ENCODE results near the gene NFYA. TPM values are rescaled to one million over a fixed set of nuclear protein-coding genes. Genes with fewer than 3 reads are reported as not detected.

NFYA gene
- total and polyA plus RNA-seq, 4 donors: 21.8 to 30.8 (median 27.7) TPM

GRCh38 chr6:41055149-41055548 is 17.6 kb upstream of the NFYA start:
- no peak for DNase-seq (ENCODE audit: low read depth in 4 of 6, low spot score in 6 of 6)
- Histone ChIP-seq H3K4me1 (ENCODE audit: control insufficient read depth, insufficient read depth, low read length) (no peaks in the 10 kb centered on the region), H3K4me3 (ENCODE audit: low read depth, low read length) (no peak overlapping the region)

GRCh38 chr6:41056768-41057490 is 15.8 kb upstream of the NFYA start:
- 96% methylated on average over 3 of the region's 6 CpGs for WGBS (ENCODE audit: insufficient coverage)
- Histone ChIP-seq H3K27me3 (ENCODE audit: control insufficient read depth, insufficient read depth, low read length) (no peaks in the 10 kb centered on the region), H3K36me3 (ENCODE audit: control insufficient read depth, insufficient read depth, low read length) (peaks cover 3% of the 10 kb centered on the region), H3K4me3 (ENCODE audit: low read depth, low read length) (no peak overlapping the region), H3K4me1 (ENCODE audit: control insufficient read depth, insufficient read depth, low read length) (no peaks in the 10 kb centered on the region), H3K9me3 (ENCODE audit: control insufficient read depth, insufficient read depth, low read length) (no peaks in the 10 kb centered on the region), H3K27ac (ENCODE audit: low read depth, low read length) (no peak overlapping the region)
- no peak for DNase-seq (ENCODE audit: low read depth in 4 of 6, low spot score in 6 of 6)

More at GRCh38 chr6:41055149-41055548, 17.6 kb upstream of the NFYA start:
- 83% methylated on average over 3 of the region's 3 CpGs for WGBS (ENCODE audit: insufficient coverage)
- H3K9me3 ChIP-seq (ENCODE audit: control insufficient read depth, insufficient read depth, low read length): no peaks in the 10 kb centered on the region
- H3K36me3 ChIP-seq (ENCODE audit: control insufficient read depth, insufficient read depth, low read length): no peaks in the 10 kb centered on the region
- H3K27me3 ChIP-seq (ENCODE audit: control insufficient read depth, insufficient read depth, low read length): no peaks in the 10 kb centered on the region
- H3K27ac ChIP-seq (ENCODE audit: low read depth, low read length): no peak overlapping the region

GRCh38 chr6:41058783-41059181 is 14.0 kb upstream of the NFYA start:
- peaks cover 3% of the 10 kb centered on the region for H3K36me3 ChIP-seq (ENCODE audit: control insufficient read depth, insufficient read depth, low read length)
- DNase-seq (ENCODE audit: low read depth in 4 of 6, low spot score in 6 of 6): no peak
- 100% methylated on average over 1 of the region's 2 CpGs for WGBS (ENCODE audit: insufficient coverage)
- H3K27ac ChIP-seq (ENCODE audit: low read depth, low read length): no peak overlapping the region
- H3K4me3 ChIP-seq (ENCODE audit: low read depth, low read length): no peak overlapping the region
- no peaks in the 10 kb centered on the region for H3K27me3 ChIP-seq (ENCODE audit: control insufficient read depth, insufficient read depth, low read length)
- H3K9me3 ChIP-seq (ENCODE audit: control insufficient read depth, insufficient read depth, low read length): no peaks in the 10 kb centered on the region
- no peaks in the 10 kb centered on the region for H3K4me1 ChIP-seq (ENCODE audit: control insufficient read depth, insufficient read depth, low read length)

- Histone ChIP-seq H3K9me3 (ENCODE audit: control insufficient read depth, insufficient read depth, low read length) (no peaks in the 10 kb centered on the region), H3K4me3 (ENCODE audit: low read depth, low read length) (no peak overlapping the region), H3K36me3 (ENCODE audit: control insufficient read depth, insufficient read depth, low read length) (peaks cover 3% of the 10 kb centered on the region), H3K27ac (ENCODE audit: low read depth, low read length) (no peak overlapping the region), H3K27me3 (ENCODE audit: control insufficient read depth, insufficient read depth, low read length) (no peaks in the 10 kb centered on the region), H3K4me1 (ENCODE audit: control insufficient read depth, insufficient read depth, low read length) (no peaks in the 10 kb centered on the region)
- no peak for DNase-seq (ENCODE audit: low read depth in 4 of 6, low spot score in 6 of 6)
- WGBS (ENCODE audit: insufficient coverage): no CpG with 5 or more reads among the region's 1 CpG
Measured at GRCh38 chr6:41059556-41059955, 13.2 kb upstream of the NFYA start.

GRCh38 chr6:41061196-41061726 is 11.5 kb upstream of the NFYA start:
- Histone ChIP-seq H3K36me3 (ENCODE audit: control insufficient read depth, insufficient read depth, low read length) (peaks cover 3% of the 10 kb centered on the region), H3K27ac (ENCODE audit: low read depth, low read length) (no peak overlapping the region), H3K27me3 (ENCODE audit: control insufficient read depth, insufficient read depth, low read length) (no peaks in the 10 kb centered on the region), H3K4me3 (ENCODE audit: low read depth, low read length) (no peak overlapping the region), H3K9me3 (ENCODE audit: control insufficient read depth, insufficient read depth, low read length) (no peaks in the 10 kb centered on the region), H3K4me1 (ENCODE audit: control insufficient read depth, insufficient read depth, low read length) (no peaks in the 10 kb centered on the region)
- WGBS (ENCODE audit: insufficient coverage): 98% methylated on average over 12 of the region's 13 CpGs
- no peak for DNase-seq (ENCODE audit: low read depth in 4 of 6, low spot score in 6 of 6)

GRCh38 chr6:41062056-41062455 is 10.7 kb upstream of the NFYA start:
- Histone ChIP-seq H3K9me3 (ENCODE audit: control insufficient read depth, insufficient read depth, low read length) (no peaks in the 10 kb centered on the region), H3K27ac (ENCODE audit: low read depth, low read length) (no peak overlapping the region), H3K36me3 (ENCODE audit: control insufficient read depth, insufficient read depth, low read length) (peaks cover 3% of the 10 kb centered on the region), H3K4me3 (ENCODE audit: low read depth, low read length) (no peak overlapping the region), H3K27me3 (ENCODE audit: control insufficient read depth, insufficient read depth, low read length) (no peaks in the 10 kb centered on the region), H3K4me1 (ENCODE audit: control insufficient read depth, insufficient read depth, low read length) (no peaks in the 10 kb centered on the region)
- WGBS (ENCODE audit: insufficient coverage): 100% methylated on average over 1 of the region's 1 CpG
- no peak for DNase-seq (ENCODE audit: low read depth in 4 of 6, low spot score in 6 of 6)

- Histone ChIP-seq H3K27ac (ENCODE audit: low read depth, low read length) (no peak overlapping the region), H3K36me3 (ENCODE audit: control insufficient read depth, insufficient read depth, low read length) (peaks cover 3% of the 10 kb centered on the region), H3K4me1 (ENCODE audit: control insufficient read depth, insufficient read depth, low read length) (no peaks in the 10 kb centered on the region), H3K9me3 (ENCODE audit: control insufficient read depth, insufficient read depth, low read length) (no peaks in the 10 kb centered on the region), H3K27me3 (ENCODE audit: control insufficient read depth, insufficient read depth, low read length) (no peaks in the 10 kb centered on the region), H3K4me3 (ENCODE audit: low read depth, low read length) (no peak overlapping the region)
- peak in 1 of 6 donors; percentile 8 for DNase-seq (ENCODE audit: low read depth in 4 of 6, low spot score in 6 of 6)
- no CpG with 5 or more reads among the region's 2 CpGs for WGBS (ENCODE audit: insufficient coverage)
Measured at GRCh38 chr6:41063884-41064285, 8.9 kb upstream of the NFYA start.

- H3K9me3 ChIP-seq (ENCODE audit: control insufficient read depth, insufficient read depth, low read length): no peaks in the 10 kb centered on the region
- no peaks in the 10 kb centered on the region for H3K4me1 ChIP-seq (ENCODE audit: control insufficient read depth, insufficient read depth, low read length)
- 92% methylated on average over 4 of the region's 5 CpGs for WGBS (ENCODE audit: insufficient coverage)
- H3K27ac ChIP-seq (ENCODE audit: low read depth, low read length): no peak overlapping the region
- no peaks in the 10 kb centered on the region for H3K27me3 ChIP-seq (ENCODE audit: control insufficient read depth, insufficient read depth, low read length)
- H3K36me3 ChIP-seq (ENCODE audit: control insufficient read depth, insufficient read depth, low read length): peaks cover 3% of the 10 kb centered on the region
- H3K4me3 ChIP-seq (ENCODE audit: low read depth, low read length): no peak overlapping the region
- DNase-seq (ENCODE audit: low read depth in 4 of 6, low spot score in 6 of 6): no peak
Measured at GRCh38 chr6:41064841-41065240, 7.9 kb upstream of the NFYA start.

GRCh38 chr6:41065550-41066026 is 7.2 kb upstream of the NFYA start:
- peaks cover 3% of the 10 kb centered on the region for H3K36me3 ChIP-seq (ENCODE audit: control insufficient read depth, insufficient read depth, low read length)
- no peak overlapping the region for H3K27ac ChIP-seq (ENCODE audit: low read depth, low read length)
- H3K4me3 ChIP-seq (ENCODE audit: low read depth, low read length): no peak overlapping the region
- no CpG with 5 or more reads among the region's 2 CpGs for WGBS (ENCODE audit: insufficient coverage)
- no peaks in the 10 kb centered on the region for H3K9me3 ChIP-seq (ENCODE audit: control insufficient read depth, insufficient read depth, low read length)
- DNase-seq (ENCODE audit: low read depth in 4 of 6, low spot score in 6 of 6): no peak
- no peaks in the 10 kb centered on the region for H3K27me3 ChIP-seq (ENCODE audit: control insufficient read depth, insufficient read depth, low read length)
- H3K4me1 ChIP-seq (ENCODE audit: control insufficient read depth, insufficient read depth, low read length): no peaks in the 10 kb centered on the region

- 0% methylated on average over 2 of the region's 3 CpGs for WGBS (ENCODE audit: insufficient coverage)
- Histone ChIP-seq H3K27ac (ENCODE audit: low read depth, low read length) (no peak overlapping the region), H3K4me3 (ENCODE audit: low read depth, low read length) (no peak overlapping the region), H3K4me1 (ENCODE audit: control insufficient read depth, insufficient read depth, low read length) (no peaks in the 10 kb centered on the region), H3K36me3 (ENCODE audit: control insufficient read depth, insufficient read depth, low read length) (no peaks in the 10 kb centered on the region), H3K9me3 (ENCODE audit: control insufficient read depth, insufficient read depth, low read length) (no peaks in the 10 kb centered on the region), H3K27me3 (ENCODE audit: control insufficient read depth, insufficient read depth, low read length) (no peaks in the 10 kb centered on the region)
- peak; percentile 59 to 96 (median 73) for DNase-seq (ENCODE audit: low read depth in 4 of 6, low spot score in 6 of 6)
Measured at GRCh38 chr6:41066867-41067304, 5.9 kb upstream of the NFYA start.
